Stomach (tissue), 9 donors: ENCODE results near the gene AGAP3. TPM values are rescaled to one million over a fixed set of nuclear protein-coding genes. Genes with fewer than 3 reads are reported as not detected.

Source experiments
- DNase-seq, 2 donors: peaks; one replicate each; pipeline versions ENCODE4 v3.0.0 to v3.0.0-alpha.2; 2013 to 2019
- H3K27ac ChIP-seq, 5 donors: fragments of 200-600 bp in 4 of 5; sonication (generic) in 4 of 5; one replicate each; pipeline ENCODE4 v1.5.1; 2013 to 2019; ENCODE audit warnings: mild to moderate bottlenecking in 1 of 5, moderate library complexity in 1 of 5
- H3K27me3 ChIP-seq, 3 donors: fragments of 200-600 bp; sonication (generic); one replicate each; pipeline ENCODE4 v1.5.1; 2017 to 2019; ENCODE audit warnings: mixed run types in 1 of 3
- H3K36me3 ChIP-seq, 4 donors: fragments of 200-600 bp; sonication (generic); 1 replicate in 3 of 4; 2 replicates in 1 of 4; pipeline ENCODE4 v1.5.1; 2016 to 2019
- H3K4me1 ChIP-seq, 4 donors: fragments of 200-600 bp; sonication (generic); one replicate each; pipeline ENCODE4 v1.5.1; 2016 to 2019
- H3K4me3 ChIP-seq, 4 donors: fragments of 200-600 bp; sonication (generic) in 3 of 4; one replicate each; pipeline ENCODE4 v1.5.1; 2016 to 2019; ENCODE audit warnings: mild to moderate bottlenecking in 1 of 4
- H3K9me3 ChIP-seq, 4 donors: fragments of 200-600 bp; sonication (generic); one replicate each; pipeline ENCODE4 v1.5.1; 2016 to 2019
- EP300 ChIP-seq: sonication (generic); formaldehyde crosslinking; IDR thresholded peaks from one replicate; pipeline ENCODE4 v1.6.1; 2017; ENCODE audit warnings: antibody characterized with exemption
- POLR2A ChIP-seq, 4 donors: fragments of 450-650 bp; IDR thresholded peaks; one replicate each; pipeline ENCODE4 v1.6.1; 2016; ENCODE audit warnings: antibody characterized with exemption in 4 of 4, control low read depth in 2 of 4, mild to moderate bottlenecking in 1 of 4, moderate library complexity in 1 of 4
- POLR2AphosphoS5 ChIP-seq, 3 donors: sonication (generic); formaldehyde crosslinking; IDR thresholded peaks; one replicate each; pipeline ENCODE4 v1.6.1; 2016; ENCODE audit warnings: antibody characterized with exemption in 3 of 3
- WGBS, 5 donors: extraction: QIAGEN DNeasy Blood & Tissue Kit in 3 of 5; methylation state at CpG; one replicate each; pipeline versions ENCODE4 v1.1.5 to v1.1.7; 2013 to 2018; 5-methylcytosine and 5-hydroxymethylcytosine counted together
- intact Hi-C: fragments of 100-400 bp; cut with DNase I; formaldehyde crosslinking; loops from one replicate; pipeline ENCODE4 v1.15.1; 2023; ENCODE audit warnings: low total_unique reads
- polyA plus RNA-seq, 3 donors: library from polyadenylated mRNA; stranded (reverse); fragments of 200-250 nt; gene quantifications; one replicate each; pipeline ENCODE4 v1.2.3, GENCODE V29; 2013
- total RNA-seq, 5 donors: library from RNA; depleted of rRNA; stranded (reverse); fragments of >200 nt; gene quantifications; one replicate each; pipeline versions ENCODE4 v1.1.0 to v1.2.3, GENCODE V29; 2014 to 2016
- TF ChIP-seq, protein P1 (sequence below), 7 experiments: fragments of 450-650 bp in 4 of 7; fragments of 200-600 bp in 3 of 7; sonication (generic) in 3 of 7; IDR thresholded peaks; one replicate each; pipeline ENCODE4 v1.5.1; 2016 to 2019; ENCODE audit warnings: antibody characterized with exemption in 7 of 7, control low read depth in 2 of 7, mild to moderate bottlenecking in 1 of 7
- donor health status: healthy with polysubstance abuse.
- donor health status: Bipolar disorder and iron deficiency.
- donor health status: healthy.

AGAP3 gene
- total and polyA plus RNA-seq, 8 donors: 32.5 to 342 (median 53.3) TPM

DNA sequence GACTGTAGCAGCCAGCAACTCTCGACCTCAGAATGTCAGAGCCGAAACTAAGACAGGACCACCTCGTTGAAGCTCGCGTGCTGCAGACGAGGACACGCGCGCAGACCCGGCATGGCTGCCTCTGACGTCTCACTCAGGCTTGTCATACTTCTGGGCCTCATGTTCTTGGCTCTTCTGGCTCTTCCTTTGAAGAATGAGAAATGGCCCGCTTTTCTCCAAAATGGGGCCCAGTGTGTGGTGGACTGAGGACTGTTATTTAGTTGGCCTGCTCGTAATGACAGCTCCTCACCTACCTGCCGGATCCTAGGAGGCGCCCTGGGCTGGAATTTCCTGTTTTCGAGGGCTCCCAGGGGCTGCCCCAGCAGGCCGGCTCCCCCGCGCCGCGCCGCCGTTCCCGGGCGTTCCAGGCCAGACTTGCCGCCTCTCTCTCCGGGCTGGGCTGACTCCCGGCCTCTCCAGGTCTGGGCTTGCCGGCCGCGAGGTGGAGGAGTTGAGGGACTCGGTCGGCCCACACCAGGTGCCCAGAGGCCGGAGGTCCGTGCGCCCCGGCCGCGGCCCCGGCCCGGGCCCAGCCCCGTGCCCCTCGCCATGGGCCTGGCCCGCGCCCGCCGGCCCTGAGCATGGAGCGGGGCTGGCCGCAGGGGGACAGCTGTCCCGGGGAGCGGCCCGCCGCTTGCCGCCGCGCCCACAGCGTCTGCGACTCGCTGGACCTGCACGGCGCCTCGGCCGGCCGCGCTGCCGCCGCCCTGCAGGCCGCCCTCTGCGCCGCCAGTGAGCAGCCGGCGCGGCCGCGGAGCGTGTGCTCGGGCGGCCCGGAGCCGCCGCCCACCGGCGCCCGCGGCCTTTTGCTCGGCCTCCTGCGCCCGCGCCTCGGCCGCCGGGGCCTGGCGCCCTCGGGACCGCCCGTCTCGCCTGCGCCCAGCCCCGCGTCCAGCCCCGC is 28.1 kb downstream of the AGAP3 start:
- WGBS, 5 donors: 20 to 59% (median 24%) methylated on average over 19 to 101 of the region's 101 CpGs
- Histone ChIP-seq H3K27me3 (no peaks in the 10 kb centered on the region), H3K4me3 (peak overlapping the region; percentile 24 to 43 (median 39)), H3K4me1 (peaks cover 30 to 69% (median 58%) of the 10 kb centered on the region in 4 donors), H3K36me3 (peaks cover 16 to 29% (median 25%) of the 10 kb centered on the region in 4 donors), H3K27ac (peak overlapping the region in 4 of 5 donors; percentile 9 to 70 (median 14)), H3K9me3 (no peaks in the 10 kb centered on the region)
- DNase-seq: peak; percentile 41 to 74
- TF ChIP-seq EP300 (no peak), POLR2AphosphoS5 (IDR thresholded peaks at IDR 0.05) (no peak), POLR2A (IDR thresholded peaks at IDR 0.05) (no peak)
- TF ChIP-seq, protein P1, sequence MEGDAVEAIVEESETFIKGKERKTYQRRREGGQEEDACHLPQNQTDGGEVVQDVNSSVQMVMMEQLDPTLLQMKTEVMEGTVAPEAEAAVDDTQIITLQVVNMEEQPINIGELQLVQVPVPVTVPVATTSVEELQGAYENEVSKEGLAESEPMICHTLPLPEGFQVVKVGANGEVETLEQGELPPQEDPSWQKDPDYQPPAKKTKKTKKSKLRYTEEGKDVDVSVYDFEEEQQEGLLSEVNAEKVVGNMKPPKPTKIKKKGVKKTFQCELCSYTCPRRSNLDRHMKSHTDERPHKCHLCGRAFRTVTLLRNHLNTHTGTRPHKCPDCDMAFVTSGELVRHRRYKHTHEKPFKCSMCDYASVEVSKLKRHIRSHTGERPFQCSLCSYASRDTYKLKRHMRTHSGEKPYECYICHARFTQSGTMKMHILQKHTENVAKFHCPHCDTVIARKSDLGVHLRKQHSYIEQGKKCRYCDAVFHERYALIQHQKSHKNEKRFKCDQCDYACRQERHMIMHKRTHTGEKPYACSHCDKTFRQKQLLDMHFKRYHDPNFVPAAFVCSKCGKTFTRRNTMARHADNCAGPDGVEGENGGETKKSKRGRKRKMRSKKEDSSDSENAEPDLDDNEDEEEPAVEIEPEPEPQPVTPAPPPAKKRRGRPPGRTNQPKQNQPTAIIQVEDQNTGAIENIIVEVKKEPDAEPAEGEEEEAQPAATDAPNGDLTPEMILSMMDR (IDR thresholded peaks at IDR 0.05): no peak
- intact Hi-C loops: loop anchor here (10.0 kb wide), 1 partner anchor 50 kb away; no protein-coding TSS in a partner anchor

DNA sequence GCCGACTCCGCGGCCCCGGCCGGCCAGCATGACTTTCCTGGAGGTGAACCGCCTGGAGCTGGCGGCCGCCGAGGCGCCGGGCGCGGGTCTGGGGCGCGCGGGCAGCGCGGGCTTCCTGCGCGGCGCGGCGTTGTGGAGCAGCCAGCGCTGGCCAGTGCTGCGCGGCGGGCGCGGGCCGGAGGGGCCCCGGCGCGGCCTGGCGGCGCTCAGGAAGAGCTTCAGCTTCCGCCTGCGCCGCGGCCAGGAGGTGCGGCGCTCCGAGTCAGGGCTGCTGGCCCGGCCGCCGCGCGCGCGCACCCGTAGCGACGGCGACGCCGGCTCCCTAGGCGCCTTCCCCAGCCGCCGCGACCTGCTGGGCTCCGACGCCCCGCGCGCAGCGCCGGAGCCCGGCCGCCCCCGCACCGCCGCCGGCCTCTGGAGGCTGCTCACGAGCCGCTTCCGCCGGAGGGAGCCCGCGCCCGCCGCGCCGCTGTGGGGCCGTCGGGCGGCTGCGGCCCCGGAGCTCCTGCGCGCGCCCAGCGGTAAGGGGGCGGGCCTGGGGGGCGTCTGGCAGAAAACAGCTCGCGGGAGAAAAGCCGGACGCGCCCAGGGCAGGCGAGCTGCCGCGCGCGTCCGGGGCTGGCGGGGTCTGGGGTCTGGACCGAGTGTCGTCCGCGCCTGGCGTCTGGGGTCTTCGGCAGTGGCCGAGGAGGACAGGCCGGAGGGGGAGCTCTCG is 29.0 kb downstream of the AGAP3 start:
- Histone ChIP-seq H3K4me1 (peaks cover 30 to 60% (median 54%) of the 10 kb centered on the region in 4 donors), H3K27me3 (no peaks in the 10 kb centered on the region), H3K27ac (peak overlapping the region in 4 of 5 donors; percentile 12 to 70 (median 43)), H3K36me3 (peaks cover 25 to 38% (median 33%) of the 10 kb centered on the region in 4 donors), H3K4me3 (peak overlapping the region; percentile 24 to 47 (median 39)), H3K9me3 (no peaks in the 10 kb centered on the region)
- peak in 1 of 2 donors; percentile 71 for DNase-seq
- no peak for TF ChIP-seq POLR2AphosphoS5 (IDR thresholded peaks at IDR 0.05)
- TF ChIP-seq POLR2A (IDR thresholded peaks at IDR 0.05): no peak
- TF ChIP-seq, protein P1 (IDR thresholded peaks at IDR 0.05): no peak
- no peak for TF ChIP-seq EP300
- intact Hi-C loops: loop anchor here (10.0 kb wide), 1 partner anchor 50 kb away; no protein-coding TSS in a partner anchor
- 4 to 40% (median 9%) methylated on average over 11 to 114 of the region's 114 CpGs for WGBS, 5 donors

DNA sequence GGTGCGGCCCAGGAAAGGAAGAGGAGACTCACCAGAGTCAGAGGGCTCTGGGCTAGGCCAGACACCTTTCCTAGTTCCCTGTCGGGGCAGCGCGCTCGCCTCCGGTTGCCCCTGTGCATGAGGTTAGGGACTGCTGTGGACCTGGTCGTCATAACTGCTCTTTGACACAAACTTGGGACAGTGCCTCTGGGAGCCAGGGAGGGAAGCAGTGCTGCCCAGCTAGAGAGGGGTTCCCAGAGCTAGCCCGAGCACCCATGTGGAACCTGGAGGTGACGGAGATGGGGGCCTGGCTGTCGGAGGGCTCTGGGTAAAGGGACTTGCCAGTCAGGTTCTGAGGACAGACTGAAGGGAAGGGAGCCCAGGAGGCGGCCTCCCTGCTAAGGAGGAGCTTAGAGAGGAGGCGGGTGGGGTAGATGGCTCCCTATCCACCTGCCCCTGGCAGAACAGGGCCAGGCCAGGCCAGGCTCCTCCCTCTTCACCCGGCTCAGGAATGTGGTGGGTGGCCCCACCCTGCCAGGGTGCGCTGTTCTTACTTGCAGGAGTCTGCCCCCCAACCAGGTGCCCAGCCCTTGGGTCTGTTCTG is 29.7 kb downstream of the AGAP3 start:
- WGBS, 5 donors: 45 to 57% (median 51%) methylated on average over 11 to 14 of the region's 14 CpGs
- Histone ChIP-seq H3K4me3 (peak overlapping the region; percentile 24 to 47 (median 39)), H3K27ac (peak overlapping the region in 4 of 5 donors; percentile 5 to 70 (median 43)), H3K36me3 (peaks cover 31 to 45% (median 40%) of the 10 kb centered on the region in 4 donors), H3K27me3 (no peaks in the 10 kb centered on the region), H3K9me3 (no peaks in the 10 kb centered on the region), H3K4me1 (peaks cover 30 to 54% (median 47%) of the 10 kb centered on the region in 4 donors)
- peak; percentile 81 to 90 for DNase-seq
- intact Hi-C loops: loop anchor here (10.0 kb wide), 1 partner anchor 51 kb away; no protein-coding TSS in a partner anchor
- peak in 1 of 3 donors; percentile 47 for TF ChIP-seq POLR2AphosphoS5 (IDR thresholded peaks at IDR 0.05)
- TF ChIP-seq, protein P1 (IDR thresholded peaks at IDR 0.05): no peak
